GM23338 (cell line): Measurements from ENCODE around the gene EDA2R. TPM values are rescaled to one million over a fixed set of nuclear protein-coding genes. Genes with fewer than 3 reads are reported as not detected.

ENCODE experiments used
- ATAC-seq: fragments of 200-7000 bp; cut with Tn5 transposase; 3 replicates; pipeline ENCODE4 v1.9.1; 2020
- DNase-seq: peaks from one replicate; pipeline ENCODE4 v3.0.0-alpha.2; 2015; ENCODE audit warnings: low spot score
- H2AFZ ChIP-seq: fragments of 200-600 bp; sonication (generic); 2 replicates; pipeline ENCODE4 v1.8.0; 2016; ENCODE audit warnings: antibody characterized with exemption, mild to moderate bottlenecking, moderate library complexity
- H3F3A ChIP-seq: fragments of 200-600 bp; sonication (generic); replicated peaks from 2 replicates; pipeline ENCODE4 v1.8.0; 2017; ENCODE audit warnings: antibody characterized with exemption, mixed run types, low read depth
- H3K27ac ChIP-seq: fragments of 200-600 bp; sonication (generic); 2 replicates; pipeline ENCODE4 v1.6.1; 2016; ENCODE audit warnings: low read depth
- H3K27me3 ChIP-seq: fragments of 200-600 bp; sonication (generic); 2 replicates; pipeline ENCODE4 v1.8.0; 2016; ENCODE audit warnings: mild to moderate bottlenecking, mixed run types, moderate library complexity; ENCODE audit not compliant: insufficient read depth
- H3K36me3 ChIP-seq: fragments of 200-600 bp; sonication (generic); 2 replicates; pipeline ENCODE4 v1.8.0; 2016; ENCODE audit warnings: mild to moderate bottlenecking; ENCODE audit not compliant: insufficient read depth
- H3K4me1 ChIP-seq: fragments of 200-600 bp; sonication (generic); 2 replicates; pipeline ENCODE4 v1.8.0; 2016; ENCODE audit warnings: mild to moderate bottlenecking, moderate library complexity; ENCODE audit not compliant: insufficient read depth
- H3K4me2 ChIP-seq: fragments of 200-600 bp; sonication (generic); 2 replicates; pipeline ENCODE4 v1.7.1; 2017; ENCODE audit warnings: mixed run types
- H3K4me3 ChIP-seq: fragments of 200-600 bp; sonication (generic); 2 replicates; pipeline ENCODE4 v1.6.1; 2016; ENCODE audit warnings: mixed run types
- H3K79me2 ChIP-seq: fragments of 200-600 bp; sonication (generic); replicated peaks from 2 replicates; pipeline ENCODE4 v1.8.0; 2017; ENCODE audit warnings: mild to moderate bottlenecking; ENCODE audit not compliant: insufficient read depth
- H3K9me2 ChIP-seq: fragments of 200-600 bp; sonication (generic); 2 replicates; pipeline ENCODE4 v1.8.0; 2017; ENCODE audit not compliant: insufficient read depth
- H4K20me1 ChIP-seq: fragments of 200-600 bp; sonication (generic); replicated peaks from 2 replicates; pipeline ENCODE4 v1.8.0; 2017; ENCODE audit warnings: mild to moderate bottlenecking; ENCODE audit not compliant: insufficient read depth
- H3K27ac Mint-ChIP-seq: 2 replicates; pipeline ENCODE4 v1.8.0; 2020; ENCODE audit warnings: inconsistent platforms, mild to moderate bottlenecking, moderate library complexity, mixed read lengths
- H3K27me3 Mint-ChIP-seq: 3 replicates; pipeline ENCODE4 v1.8.0; 2022; ENCODE audit warnings: low read depth, mild to moderate bottlenecking, moderate library complexity, mixed read lengths, inconsistent platforms; ENCODE audit not compliant: insufficient read depth, poor library complexity
- H3K36me3 Mint-ChIP-seq: 3 replicates; pipeline ENCODE4 v1.8.0; 2021; ENCODE audit warnings: low read depth, mild to moderate bottlenecking, inconsistent platforms, moderate library complexity, mixed read lengths
- H3K4me1 Mint-ChIP-seq: 3 replicates; pipeline ENCODE4 v1.8.0; 2020; ENCODE audit warnings: mild to moderate bottlenecking, inconsistent platforms, mixed read lengths
- H3K4me3 Mint-ChIP-seq: 3 replicates; pipeline ENCODE4 v1.8.0; 2021; ENCODE audit warnings: moderate library complexity, mild to moderate bottlenecking, inconsistent platforms, mixed read lengths
- H3K9me3 Mint-ChIP-seq: 3 replicates; pipeline ENCODE4 v1.8.0; 2020; ENCODE audit warnings: moderate library complexity, mild to moderate bottlenecking, inconsistent platforms, mixed read lengths
- CREB1 ChIP-seq: fragments of 250-450 bp; sonication (Bioruptor Pico); IDR thresholded peaks from 2 replicates; pipeline ENCODE4 v1.5.0; 2020; ENCODE audit warnings: low read depth, mild to moderate bottlenecking, moderate library complexity
- POLR2AphosphoS5 ChIP-seq: IDR thresholded peaks from 2 replicates; pipeline ENCODE4 v1.6.1; 2016; ENCODE audit warnings: antibody characterized with exemption, low read depth
- STAT1 ChIP-seq: IDR thresholded peaks from one replicate; pipeline ENCODE4 v1.6.1; 2016; ENCODE audit warnings: antibody characterized with exemption; ENCODE audit not compliant: unreplicated experiment
- ZNF114 ChIP-seq: fragments of 250-450 bp; sonication (Bioruptor Pico); IDR thresholded peaks from 2 replicates; pipeline ENCODE4 v1.5.0; 2020; ENCODE audit warnings: mild to moderate bottlenecking, moderate library complexity
- ZNF331 ChIP-seq: fragments of 250-450 bp; sonication (Bioruptor Pico); IDR thresholded peaks from 2 replicates; pipeline ENCODE4 v1.5.0; 2020; ENCODE audit warnings: low read depth, mild to moderate bottlenecking, moderate library complexity
- ZNF462 ChIP-seq: fragments of 250-450 bp; sonication (Bioruptor Pico); IDR thresholded peaks from 2 replicates; pipeline ENCODE4 v1.5.0; 2020; ENCODE audit warnings: mild to moderate bottlenecking, moderate library complexity
- polyA plus RNA-seq: library from polyadenylated mRNA; unstranded; fragments of >200 nt; fragmentation: Nextera tagmentation; extraction: Ambion mirVana; gene quantifications from 2 replicates; pipeline ENCODE4 v1.2.1, GENCODE V29; 2016
- total RNA-seq: library from RNA; depleted of rRNA; stranded (reverse); fragments of >200 nt; shearing (Covaris generic); gene quantifications from 2 replicates; pipeline ENCODE4 v1.2.3, GENCODE V29; 2014
- TF ChIP-seq, protein P1 (sequence below), 2 experiments: fragments of 200-600 bp in 1 of 2; sonication (generic) in 1 of 2; conservative IDR thresholded peaks; 2 replicates each; pipeline versions ENCODE4 v1.5.1 to v1.6.1; 2016 to 2017; ENCODE audit warnings: antibody characterized with exemption in 2 of 2, low read depth in 2 of 2, mild to moderate bottlenecking in 2 of 2, moderate library complexity in 1 of 2

The EDA2R gene
- total and polyA plus RNA-seq, 2 experiments from 2014 or later: 6.0 to 9.6 TPM

DNA sequence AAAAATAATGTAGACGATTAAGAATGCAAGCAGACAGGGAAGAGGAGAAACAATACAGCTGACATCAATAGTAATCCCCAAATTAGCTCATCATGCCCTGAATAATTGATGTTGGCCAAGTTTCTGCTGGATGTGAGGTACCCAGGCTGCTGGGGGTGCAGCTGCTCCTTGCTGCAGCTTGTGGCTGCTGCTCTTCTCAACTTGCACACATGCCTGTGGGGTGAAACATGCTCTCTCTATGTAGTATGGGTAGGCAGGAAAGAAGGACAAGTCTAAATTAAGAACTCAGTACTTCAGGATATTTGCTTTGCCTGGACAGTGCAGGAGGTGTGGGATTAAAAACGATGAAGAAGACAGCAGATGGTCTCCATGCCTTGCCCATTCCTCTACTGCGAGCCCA, 16.7 kb downstream of the EDA2R start (continued):
- no peak for TF ChIP-seq ZNF462 (CRISPR knock-in tag)

DNA sequence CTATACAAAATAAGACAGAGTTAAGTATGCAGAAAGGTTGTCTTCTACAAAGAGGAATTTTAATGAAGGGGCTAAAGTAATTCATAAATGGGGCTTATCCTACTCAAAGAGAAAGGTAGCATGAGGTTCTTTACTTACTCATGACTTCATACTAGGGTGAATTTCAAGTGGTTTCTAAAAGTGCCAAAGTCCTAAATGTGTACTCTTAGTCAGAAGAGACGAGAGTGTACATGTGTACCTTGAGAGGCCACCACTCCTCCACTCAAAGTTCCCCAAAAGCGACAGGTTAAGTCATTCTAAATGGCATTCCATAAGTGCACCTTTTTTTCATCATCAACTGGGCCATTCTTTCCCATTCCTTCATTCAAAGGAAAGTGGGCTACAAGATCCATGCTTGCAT, 21.9 kb downstream of the EDA2R start:
- Mint-ChIP-seq H3K36me3 (peaks cover 8% of the 10 kb centered on the region), H3K4me3 (no peak overlapping the region)
- no peak for ATAC-seq

More for the DNA sequence above, 21.9 kb downstream of the EDA2R start:
- Histone ChIP-seq H3K9me2 (no peaks in the 10 kb centered on the region), H3K36me3 (no peaks in the 10 kb centered on the region), H3K27ac (no peak overlapping the region), H3K4me1 (no peaks in the 10 kb centered on the region), H3K4me3 (no peak overlapping the region), H3K27me3 (no peaks in the 10 kb centered on the region), H3K79me2 (0 out of 2 replicates have a peak, but pooled peaks cover 10% of the 10 kb centered on the region), H3F3A (no peaks in the 10 kb centered on the region), H3K4me2 (no peak overlapping the region), H2AFZ (no peak overlapping the region), H4K20me1 (no peaks in the 10 kb centered on the region)
- TF ChIP-seq, protein P1, sequence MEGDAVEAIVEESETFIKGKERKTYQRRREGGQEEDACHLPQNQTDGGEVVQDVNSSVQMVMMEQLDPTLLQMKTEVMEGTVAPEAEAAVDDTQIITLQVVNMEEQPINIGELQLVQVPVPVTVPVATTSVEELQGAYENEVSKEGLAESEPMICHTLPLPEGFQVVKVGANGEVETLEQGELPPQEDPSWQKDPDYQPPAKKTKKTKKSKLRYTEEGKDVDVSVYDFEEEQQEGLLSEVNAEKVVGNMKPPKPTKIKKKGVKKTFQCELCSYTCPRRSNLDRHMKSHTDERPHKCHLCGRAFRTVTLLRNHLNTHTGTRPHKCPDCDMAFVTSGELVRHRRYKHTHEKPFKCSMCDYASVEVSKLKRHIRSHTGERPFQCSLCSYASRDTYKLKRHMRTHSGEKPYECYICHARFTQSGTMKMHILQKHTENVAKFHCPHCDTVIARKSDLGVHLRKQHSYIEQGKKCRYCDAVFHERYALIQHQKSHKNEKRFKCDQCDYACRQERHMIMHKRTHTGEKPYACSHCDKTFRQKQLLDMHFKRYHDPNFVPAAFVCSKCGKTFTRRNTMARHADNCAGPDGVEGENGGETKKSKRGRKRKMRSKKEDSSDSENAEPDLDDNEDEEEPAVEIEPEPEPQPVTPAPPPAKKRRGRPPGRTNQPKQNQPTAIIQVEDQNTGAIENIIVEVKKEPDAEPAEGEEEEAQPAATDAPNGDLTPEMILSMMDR (conservative IDR thresholded peaks at IDR 0.05; ENCODE audit: low read depth in 2 of 2): no peak
- no peak for TF ChIP-seq CREB1 (CRISPR knock-in tag)
- no peak for TF ChIP-seq ZNF331 (CRISPR knock-in tag)
- TF ChIP-seq STAT1: no peak
- TF ChIP-seq POLR2AphosphoS5: no peak
- no peak for TF ChIP-seq ZNF114 (CRISPR knock-in tag)
- no peaks in the 10 kb centered on the region; the same call in 1 of the 3 replicates for H3K9me3 Mint-ChIP-seq
- no peak overlapping the region for H3K27ac Mint-ChIP-seq
- H3K27me3 Mint-ChIP-seq: no peaks in the 10 kb centered on the region
- no peaks in the 10 kb centered on the region for H3K4me1 Mint-ChIP-seq
- DNase-seq: no peak
